H1 (cell line): Measurements from ENCODE around the gene MAFF. TPM values are rescaled to one million over a fixed set of nuclear protein-coding genes. Genes with fewer than 3 reads are reported as not detected.

ENCODE experiments used
- ATF2 ChIP-seq: IDR thresholded peaks from 2 replicates; pipeline ENCODE4 v1.6.1; 2012; ENCODE audit warnings: low read length, inconsistent platforms
- CREB1 ChIP-seq: IDR thresholded peaks from 2 replicates; pipeline ENCODE4 v1.6.1; 2012; ENCODE audit warnings: inconsistent platforms
- HDAC2 ChIP-seq, 2 experiments: fragments of 300-600 bp in 1 of 2; sonication (generic) in 1 of 2; IDR thresholded peaks; 2 replicates each; pipeline ENCODE4 v1.6.1; 2011 to 2012; ENCODE audit warnings: low read depth in 2 of 2, low read length in 2 of 2, mild to moderate bottlenecking in 2 of 2, moderate library complexity in 2 of 2, borderline replicate concordance in 1 of 2, inconsistent platforms in 1 of 2
- JUND ChIP-seq: IDR thresholded peaks from 2 replicates; pipeline ENCODE4 v1.6.1; 2011; ENCODE audit warnings: mild to moderate bottlenecking, improper control_type of control experiment, low read length
- NRF1 ChIP-seq: IDR thresholded peaks from 2 replicates; pipeline ENCODE4 v1.6.1; 2011; ENCODE audit warnings: mild to moderate bottlenecking, low read depth, low read length, improper control_type of control experiment
- PHF8 ChIP-seq: fragments of 200-600 bp; sonication (generic); conservative IDR thresholded peaks from 2 replicates; pipeline ENCODE4 v1.7.1; 2012; ENCODE audit warnings: low read depth, mild to moderate bottlenecking, inconsistent platforms, low read length, moderate library complexity
- POLR2A ChIP-seq, 2 experiments: IDR thresholded peaks; 1 replicate in 1 of 2; 2 replicates in 1 of 2; pipeline ENCODE4 v1.6.1; 2011; ENCODE audit warnings: low read depth in 2 of 2, low read length in 2 of 2, mild to moderate bottlenecking in 2 of 2; ENCODE audit errors: control extremely low read depth in 1 of 2
- POLR2AphosphoS5 ChIP-seq: IDR thresholded peaks from 2 replicates; pipeline ENCODE4 v1.6.1; 2011; ENCODE audit warnings: low read depth, low read length
- RFX5 ChIP-seq: IDR thresholded peaks from 2 replicates; pipeline ENCODE4 v1.6.1; 2011; ENCODE audit warnings: low read depth, low read length, improper control_type of control experiment, borderline replicate concordance
- RNF2 ChIP-seq: fragments of 200-900, 300-1000 bp; sonication (generic); IDR thresholded peaks from 2 replicates; pipeline ENCODE4 v1.7.1; 2016; ENCODE audit warnings: borderline replicate concordance, low read depth, mild to moderate bottlenecking, antibody characterized with exemption, low read length; ENCODE audit not compliant: poor library complexity, severe bottlenecking; ENCODE audit errors: missing control alignments
- SAP30 ChIP-seq: fragments of 300-600 bp; sonication (generic); IDR thresholded peaks from 2 replicates; pipeline ENCODE4 v1.7.1; 2012; ENCODE audit warnings: low read length, moderate library complexity, mild to moderate bottlenecking, inconsistent platforms; ENCODE audit not compliant: insufficient read depth, insufficient replicate concordance
- SIN3A ChIP-seq, 2 experiments: IDR thresholded peaks in 1 of 2; conservative IDR thresholded peaks in 1 of 2; 2 replicates each; pipeline ENCODE4 v1.6.1; 2011 to 2012; ENCODE audit warnings: low read length in 2 of 2, improper control_type of control experiment in 1 of 2, low read depth in 1 of 2, mild to moderate bottlenecking in 1 of 2
- TBP ChIP-seq: IDR thresholded peaks from 2 replicates; pipeline ENCODE4 v1.6.1; 2011; ENCODE audit warnings: low read depth, low read length, improper control_type of control experiment
- YY1 ChIP-seq: IDR thresholded peaks from 2 replicates; pipeline ENCODE4 v1.6.1; 2011; ENCODE audit warnings: low read depth, mild to moderate bottlenecking, low read length
- polyA plus RNA-seq, 7 experiments: library from polyadenylated mRNA; depleted of rRNA in 3 of 7; stranded (reverse) in 5 of 7; unstranded in 2 of 7; fragments of >200 nt in 5 of 7; fragments of 200-250 nt in 2 of 7; gene quantifications; 1 replicate in 5 of 7; 2 replicates in 1 of 7; 4 replicates in 1 of 7; pipeline versions ENCODE4 v1.2.1 to v1.2.3, GENCODE V29; 2011 to 2013; ENCODE audit warnings: missing spikeins in 2 of 7, mixed read lengths in 2 of 7
- total RNA-seq: library from RNA; stranded (reverse); fragmentation: NEBNext Ultra II Directional; extraction: Animal tissue kit (Norgen Biotek cat#: 25700); gene quantifications from 2 replicates; pipeline ENCODE4 v1.2.1, GENCODE V29; 2021
- TF ChIP-seq, protein P1 (sequence below): IDR thresholded peaks from 2 replicates; pipeline ENCODE4 v1.6.1; 2012; ENCODE audit warnings: inconsistent platforms

Gene MAFF
- total and polyA plus RNA-seq, 2 of the 8 experiments (the other 6 are each of a cell fraction or from before 2014, with no cell fraction given): 1.5 to 6.3 TPM

DNA sequence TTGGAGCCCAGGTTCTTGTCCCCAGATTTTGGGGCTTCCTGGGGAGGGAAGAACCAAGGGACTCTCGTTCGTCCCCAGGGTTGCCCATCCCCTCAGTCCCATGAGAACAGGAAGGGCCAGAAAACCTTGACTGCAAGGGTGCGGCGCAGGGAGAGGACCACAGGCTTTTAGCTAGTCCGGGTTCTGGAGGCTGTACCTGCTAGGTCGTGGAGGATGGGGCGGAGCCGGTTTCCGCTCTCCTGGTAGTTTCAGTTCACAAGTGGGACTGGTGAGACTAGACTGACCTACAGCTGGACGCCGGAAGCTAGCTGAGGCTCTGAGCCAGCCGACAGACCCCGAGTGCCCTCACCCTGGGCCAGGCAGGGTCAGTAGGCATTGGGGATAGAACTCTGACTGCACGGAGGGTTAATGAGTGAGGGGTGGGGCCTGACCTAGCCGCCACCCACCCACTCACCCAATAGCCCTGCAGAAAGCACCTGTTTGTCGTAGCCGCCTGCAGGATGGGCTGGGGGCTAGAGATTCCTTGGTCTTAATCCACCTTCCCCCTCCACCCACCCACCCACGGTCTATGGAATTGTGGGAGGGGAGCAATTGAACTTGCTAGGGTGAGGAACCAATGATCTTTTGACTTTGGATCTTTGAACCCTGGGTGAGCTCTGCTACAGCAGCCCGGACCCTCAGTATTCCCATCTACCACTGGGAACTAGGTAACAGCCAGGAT lies 1.5 kb downstream of the MAFF start (continued):
- TF ChIP-seq, protein P1, sequence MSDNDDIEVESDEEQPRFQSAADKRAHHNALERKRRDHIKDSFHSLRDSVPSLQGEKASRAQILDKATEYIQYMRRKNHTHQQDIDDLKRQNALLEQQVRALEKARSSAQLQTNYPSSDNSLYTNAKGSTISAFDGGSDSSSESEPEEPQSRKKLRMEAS: peak; percentile 66; the same call in 1 of the 2 replicates
- TF ChIP-seq CREB1 (no peak), POLR2A (IDR thresholded peaks at IDR 0.05; ENCODE audit: control extremely low read depth in 1 of 2, low read depth in 2 of 2, low read length in 2 of 2) (peak in 1 of 2 experiments; percentile 58; a peak in 1 of 3 replicates), YY1 (no peak), SIN3A (conservative IDR thresholded peaks at IDR 0.05 in 1 of 2, IDR thresholded peaks at IDR 0.05 in 1 of 2; ENCODE audit: low read depth in 1 of 2, low read length in 2 of 2) (0 out of 4 replicates have a peak, but pooled peaks of 1 of the 2 experiments have one; percentile 36), ATF2 (no peak), HDAC2 (IDR thresholded peaks at IDR 0.05; ENCODE audit: borderline replicate concordance in 1 of 2, low read depth in 2 of 2, low read length in 2 of 2) (0 out of 4 replicates have a peak, but pooled peaks of 1 of the 2 experiments have one; percentile 21), PHF8 (peak; percentile 21; the same call in 1 of the 2 replicates), JUND (no peak), RFX5 (no peak), POLR2AphosphoS5 (peak; percentile 78), RNF2 (no peak), SAP30 (peak; percentile 78), TBP (peak; percentile 78), NRF1 (no peak)
